ENCODE results near the gene NEMP1.
A peak's percentile ranks its signal among the peaks of the same experiment; 100 is the strongest.

NEMP1 gene

DNA sequence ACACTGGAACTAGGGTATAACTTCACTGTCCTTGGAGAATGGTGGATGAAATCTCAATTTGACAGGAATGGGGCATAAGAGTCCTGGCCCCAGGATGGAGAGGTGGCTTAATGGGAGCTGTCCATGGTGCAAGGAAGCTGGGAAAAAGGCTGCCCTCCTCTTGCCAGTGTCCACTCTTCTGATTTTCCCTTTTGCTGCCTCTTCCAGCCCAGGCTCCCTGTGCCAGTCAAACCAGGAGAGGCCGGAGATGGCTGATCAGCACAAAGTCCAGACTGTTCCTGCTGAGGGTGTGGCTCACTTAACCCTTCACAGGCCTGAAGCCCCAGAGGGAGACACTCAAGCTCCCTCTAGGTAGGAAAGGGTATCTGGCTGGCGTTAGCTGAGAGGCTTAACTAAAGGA is 28.7 kb downstream of the NEMP1 start, which contains the start of gene MYO1A:
TSS of gene MYO1A (minus strand) at position 240 of the 400 bp plus-strand sequence. CDS start 1,806 bp downstream, outside the sequence.
- no peaks in the 10 kb centered on the region for H3K36me3 ChIP-seq
- H3K27me3 ChIP-seq: no peaks in the 10 kb centered on the region
- no peaks in the 10 kb centered on the region for H3K9me3 ChIP-seq
- TF ChIP-seq, protein P1, sequence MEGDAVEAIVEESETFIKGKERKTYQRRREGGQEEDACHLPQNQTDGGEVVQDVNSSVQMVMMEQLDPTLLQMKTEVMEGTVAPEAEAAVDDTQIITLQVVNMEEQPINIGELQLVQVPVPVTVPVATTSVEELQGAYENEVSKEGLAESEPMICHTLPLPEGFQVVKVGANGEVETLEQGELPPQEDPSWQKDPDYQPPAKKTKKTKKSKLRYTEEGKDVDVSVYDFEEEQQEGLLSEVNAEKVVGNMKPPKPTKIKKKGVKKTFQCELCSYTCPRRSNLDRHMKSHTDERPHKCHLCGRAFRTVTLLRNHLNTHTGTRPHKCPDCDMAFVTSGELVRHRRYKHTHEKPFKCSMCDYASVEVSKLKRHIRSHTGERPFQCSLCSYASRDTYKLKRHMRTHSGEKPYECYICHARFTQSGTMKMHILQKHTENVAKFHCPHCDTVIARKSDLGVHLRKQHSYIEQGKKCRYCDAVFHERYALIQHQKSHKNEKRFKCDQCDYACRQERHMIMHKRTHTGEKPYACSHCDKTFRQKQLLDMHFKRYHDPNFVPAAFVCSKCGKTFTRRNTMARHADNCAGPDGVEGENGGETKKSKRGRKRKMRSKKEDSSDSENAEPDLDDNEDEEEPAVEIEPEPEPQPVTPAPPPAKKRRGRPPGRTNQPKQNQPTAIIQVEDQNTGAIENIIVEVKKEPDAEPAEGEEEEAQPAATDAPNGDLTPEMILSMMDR (IDR thresholded peaks at IDR 0.05): no peak
- H3K4me3 ChIP-seq (ENCODE audit: low read depth in 1 of 2, low read length in 1 of 2): no peak within 1 kb of the TSS
- H3K27ac ChIP-seq: peak within 1 kb of the TSS; percentile 59
- peaks cover 40 to 41% of the 10 kb centered on the region in 2 experiments for H3K4me1 ChIP-seq (ENCODE audit: control insufficient read depth in 1 of 2, insufficient read depth in 1 of 2, low read depth in 1 of 2, low read length in 1 of 2)

- H3K27ac ChIP-seq: peak overlapping the region; percentile 59
- TF ChIP-seq, protein P1 (IDR thresholded peaks at IDR 0.05): no peak
- no peaks in the 10 kb centered on the region for H3K9me3 ChIP-seq
- H3K36me3 ChIP-seq: no peaks in the 10 kb centered on the region
- H3K27me3 ChIP-seq: no peaks in the 10 kb centered on the region
- H3K4me1 ChIP-seq (ENCODE audit: control insufficient read depth in 1 of 2, insufficient read depth in 1 of 2, low read depth in 1 of 2, low read length in 1 of 2): peaks cover 40 to 41% of the 10 kb centered on the region in 2 experiments
- H3K4me3 ChIP-seq (ENCODE audit: low read depth in 1 of 2, low read length in 1 of 2): no peak overlapping the region
These were observed 29.5 kb downstream of the NEMP1 start for GRCh38 chr12:57049119-57049446.

DNA sequence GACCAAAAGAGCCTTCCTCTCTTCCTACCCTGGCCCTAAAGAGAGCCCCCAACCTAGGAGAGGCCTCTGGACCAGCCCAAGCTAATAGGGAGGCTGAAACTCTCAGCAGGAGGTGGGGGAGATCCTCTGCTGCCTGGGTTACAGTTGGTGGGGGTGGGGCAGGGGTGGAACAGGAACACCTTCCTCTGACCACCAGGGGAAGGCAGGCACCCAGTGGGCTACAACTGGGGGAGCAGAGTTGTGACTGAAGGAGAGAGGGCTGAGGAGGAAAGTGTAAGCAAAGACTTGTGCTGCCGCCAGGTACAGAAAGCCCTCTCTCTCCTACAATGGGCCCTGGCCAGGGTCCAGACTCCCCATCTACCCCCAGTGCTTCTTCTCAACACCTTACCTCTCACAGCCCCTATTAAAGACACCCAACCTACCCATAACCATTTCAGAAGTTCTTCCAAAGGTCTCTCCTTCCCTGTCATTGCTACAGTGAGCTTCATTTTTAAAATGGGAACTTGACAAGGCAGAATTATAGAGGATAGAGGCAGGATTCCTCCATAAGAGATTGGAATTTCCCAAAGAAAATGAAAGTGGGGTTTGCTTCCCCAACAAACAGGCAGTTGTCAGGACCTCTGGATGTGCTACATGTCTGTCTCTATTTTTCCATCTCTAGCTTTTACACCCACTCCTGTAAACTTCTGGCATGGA is 30.0 kb downstream of the NEMP1 start:
- Histone ChIP-seq H3K27ac (peak overlapping the region; percentile 59), H3K27me3 (no peaks in the 10 kb centered on the region), H3K9me3 (no peaks in the 10 kb centered on the region), H3K4me3 (ENCODE audit: low read depth in 1 of 2, low read length in 1 of 2) (no peak overlapping the region), H3K36me3 (no peaks in the 10 kb centered on the region), H3K4me1 (ENCODE audit: control insufficient read depth in 1 of 2, insufficient read depth in 1 of 2, low read depth in 1 of 2, low read length in 1 of 2) (peaks cover 40 to 41% of the 10 kb centered on the region in 2 experiments)
- TF ChIP-seq, protein P1 (IDR thresholded peaks at IDR 0.05): no peak

DNA sequence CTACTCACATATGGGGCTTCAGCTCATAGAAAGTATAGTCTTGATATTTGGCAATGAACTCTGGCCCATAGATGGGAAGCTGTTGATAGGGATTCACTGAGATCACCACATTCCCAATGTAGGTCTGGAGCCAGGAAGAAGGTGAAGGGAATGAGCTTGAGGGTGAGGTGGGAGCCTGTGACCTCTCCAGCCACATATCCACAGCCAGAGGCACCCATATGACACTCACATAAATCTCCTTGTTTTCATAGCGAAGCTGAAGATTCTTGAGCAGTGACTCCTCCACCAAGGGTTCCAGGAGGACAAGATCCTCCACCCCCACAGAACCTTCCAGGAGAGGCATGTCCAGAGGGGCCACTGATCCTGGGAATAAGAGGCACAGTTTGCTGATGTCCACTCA is 30.6 kb downstream of the NEMP1 start:
- TF ChIP-seq, protein P1 (IDR thresholded peaks at IDR 0.05): no peak
- no peaks in the 10 kb centered on the region for H3K9me3 ChIP-seq
- peak overlapping the region; percentile 59 for H3K27ac ChIP-seq
- no peaks in the 10 kb centered on the region for H3K27me3 ChIP-seq
- peak overlapping the region; percentile 34 to 50 for H3K4me3 ChIP-seq (ENCODE audit: low read depth in 1 of 2, low read length in 1 of 2)
- no peaks in the 10 kb centered on the region for H3K36me3 ChIP-seq
- H3K4me1 ChIP-seq (ENCODE audit: control insufficient read depth in 1 of 2, insufficient read depth in 1 of 2, low read depth in 1 of 2, low read length in 1 of 2): peaks cover 40 to 41% of the 10 kb centered on the region in 2 experiments

DNA sequence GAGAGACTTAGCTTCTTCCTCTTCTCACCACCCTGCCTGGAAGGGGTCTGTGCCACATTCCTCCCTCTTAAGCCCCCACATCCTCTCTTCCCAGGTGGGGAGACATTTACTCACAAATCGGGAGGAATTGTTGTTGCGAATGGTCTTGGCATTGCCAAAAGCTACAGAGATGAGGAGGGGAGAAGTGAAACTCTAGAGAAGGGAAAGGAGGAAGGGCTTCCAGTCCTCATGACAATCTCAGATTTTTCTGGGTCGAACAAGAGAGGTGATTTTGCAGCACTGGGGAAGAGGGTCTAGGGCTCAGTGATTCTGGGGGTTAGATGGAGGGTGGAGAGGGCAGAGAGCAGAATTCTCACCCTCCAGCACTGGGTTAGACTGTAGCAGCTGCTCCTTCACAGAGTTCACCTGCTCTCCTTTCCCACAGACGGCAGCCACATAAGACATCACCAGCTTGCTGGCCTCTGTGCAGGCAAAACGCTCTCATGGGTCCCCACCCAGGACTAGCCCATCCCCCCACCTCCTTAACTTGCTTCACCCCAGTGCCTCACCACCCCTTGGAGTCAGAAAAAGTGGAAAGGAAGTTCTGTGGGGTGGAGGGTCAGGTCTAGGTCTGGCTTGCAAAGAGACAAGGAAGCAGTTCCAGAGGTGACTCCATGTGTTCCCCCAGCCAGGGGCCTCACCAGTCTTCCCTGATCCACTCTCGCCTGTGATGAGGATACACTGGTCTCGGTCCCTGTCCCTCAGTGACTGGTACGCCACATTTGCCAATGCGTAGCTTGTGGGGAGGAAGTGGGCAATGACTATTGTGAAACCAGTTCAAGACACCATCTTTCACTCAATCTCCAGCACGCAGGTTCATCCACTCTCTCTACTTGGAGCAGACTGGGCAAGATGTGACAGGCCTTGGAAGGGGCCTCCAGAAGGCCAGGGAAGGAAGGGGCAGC is 31.4 kb downstream of the NEMP1 start:
- peak overlapping the region; percentile 59 for H3K27ac ChIP-seq
- no peaks in the 10 kb centered on the region for H3K36me3 ChIP-seq
- TF ChIP-seq, protein P1 (IDR thresholded peaks at IDR 0.05): no peak
- peak overlapping the region; percentile 34 to 50 for H3K4me3 ChIP-seq (ENCODE audit: low read depth in 1 of 2, low read length in 1 of 2)
- no peaks in the 10 kb centered on the region for H3K27me3 ChIP-seq
- peaks cover 40 to 41% of the 10 kb centered on the region in 2 experiments for H3K4me1 ChIP-seq (ENCODE audit: control insufficient read depth in 1 of 2, insufficient read depth in 1 of 2, low read depth in 1 of 2, low read length in 1 of 2)
- H3K9me3 ChIP-seq: no peaks in the 10 kb centered on the region

Measured in neutrophil (primary cell).